Globus pallidus (tissue), 1 donor: ENCODE data around the gene PRKN.

Experiments used
- DNase-seq: peaks from one replicate; pipeline ENCODE4 v3.0.0-alpha.2; 2015; ENCODE audit warnings: low spot score

Gene PRKN

DNA sequence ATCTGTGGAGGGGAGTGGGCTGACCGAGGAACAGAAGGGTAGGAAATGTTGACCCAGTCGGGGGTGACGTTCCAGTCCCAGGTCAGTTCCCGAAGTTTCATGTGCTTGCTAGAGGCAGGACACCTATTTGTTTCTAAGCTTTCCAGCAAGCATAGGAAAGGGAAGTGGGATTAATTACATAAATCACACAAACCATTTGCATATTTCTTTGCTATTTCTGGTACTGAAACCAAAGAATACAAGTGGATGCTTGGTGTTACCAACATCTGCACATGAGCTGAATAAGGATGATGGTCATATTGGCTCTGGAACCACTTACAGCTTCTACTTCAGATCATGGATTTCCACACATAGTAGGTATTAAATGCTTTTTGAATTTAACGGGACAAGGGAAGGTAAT is 546.5 kb downstream of the PRKN start:
- DNase-seq = no peak

- DNase-seq = no peak
These were observed 548.2 kb downstream of the PRKN start for GRCh38 chr6:162179196-162179951.

- no peak for DNase-seq
These were observed 548.9 kb downstream of the PRKN start for GRCh38 chr6:162178666-162179065.

- DNase-seq = no peak
These were observed 549.3 kb downstream of the PRKN start for GRCh38 chr6:162178266-162178665.

DNA sequence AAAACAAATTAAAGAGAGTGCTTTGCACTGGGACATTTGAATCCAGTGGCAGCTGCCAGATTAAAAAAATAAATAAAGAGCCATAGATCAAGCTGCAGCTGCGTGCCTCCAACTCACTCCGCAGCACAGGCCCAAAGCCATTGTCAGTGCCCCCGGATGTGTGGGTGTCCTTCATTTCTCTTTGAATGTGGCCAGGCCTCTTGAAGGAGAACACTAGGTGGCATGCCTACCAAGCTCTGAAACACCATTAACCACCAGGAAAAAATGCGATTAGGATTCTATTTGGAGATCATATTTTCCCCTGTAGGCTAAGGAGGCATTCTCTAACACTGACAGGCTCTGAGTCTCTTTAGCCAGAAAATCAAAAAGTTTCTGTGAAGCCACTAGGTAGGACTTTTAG is 549.8 kb downstream of the PRKN start:
- DNase-seq = peak; percentile 63

- no peak for DNase-seq
These were observed 554.1 kb downstream of the PRKN start for GRCh38 chr6:162173466-162173865.

- no peak for DNase-seq
These were observed 562.1 kb downstream of the PRKN start for GRCh38 chr6:162165479-162165878.

GRCh38 chr6:162157167-162157870 is 570.2 kb downstream of the PRKN start:
- peak; percentile 21 for DNase-seq

GRCh38 chr6:162156146-162156545 is 571.4 kb downstream of the PRKN start:
- no peak for DNase-seq

DNA sequence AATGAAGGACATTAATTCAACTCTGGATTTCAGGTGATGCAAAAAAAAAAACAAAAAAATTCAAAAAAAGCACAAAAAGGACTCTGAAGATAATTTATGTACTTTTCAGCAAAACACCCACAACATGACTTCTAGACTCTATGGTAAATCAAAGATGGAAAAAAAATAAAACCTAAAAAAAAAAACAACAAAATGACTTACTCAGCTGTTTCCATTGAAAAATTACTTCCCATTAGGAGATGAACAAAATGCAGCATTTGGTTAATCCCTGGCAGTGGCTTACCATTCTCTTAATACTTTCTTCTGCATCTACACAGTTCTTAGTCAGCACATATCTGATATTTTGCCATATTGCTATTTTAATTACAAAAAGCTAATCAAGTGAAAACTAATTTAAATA is 572.6 kb downstream of the PRKN start:
- DNase-seq = no peak

DNA sequence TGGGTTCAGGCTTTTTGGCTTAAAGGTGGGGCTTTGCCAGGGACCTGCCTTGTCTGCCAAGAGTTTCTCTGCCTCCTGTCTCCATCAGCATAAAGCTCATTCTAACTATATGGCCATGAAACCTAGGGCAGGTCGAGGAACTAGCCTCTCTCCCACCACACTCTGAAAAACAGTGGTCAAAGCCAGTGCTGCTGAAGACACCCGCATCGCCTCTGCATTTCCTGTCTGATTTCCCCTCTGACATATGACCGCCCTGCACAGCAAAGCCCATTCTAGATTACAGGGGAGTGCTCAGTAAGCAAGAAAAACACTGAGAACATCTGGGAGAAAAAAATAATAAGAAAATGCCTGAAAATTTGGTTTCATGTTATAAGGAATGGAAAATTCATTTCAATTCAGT is 573.6 kb downstream of the PRKN start:
- DNase-seq = no peak

- DNase-seq = no peak
These were observed 574.4 kb downstream of the PRKN start for GRCh38 chr6:162153120-162153519.

- peak; percentile 11 for DNase-seq
These were observed 576.4 kb downstream of the PRKN start for GRCh38 chr6:162151021-162151665.

DNA sequence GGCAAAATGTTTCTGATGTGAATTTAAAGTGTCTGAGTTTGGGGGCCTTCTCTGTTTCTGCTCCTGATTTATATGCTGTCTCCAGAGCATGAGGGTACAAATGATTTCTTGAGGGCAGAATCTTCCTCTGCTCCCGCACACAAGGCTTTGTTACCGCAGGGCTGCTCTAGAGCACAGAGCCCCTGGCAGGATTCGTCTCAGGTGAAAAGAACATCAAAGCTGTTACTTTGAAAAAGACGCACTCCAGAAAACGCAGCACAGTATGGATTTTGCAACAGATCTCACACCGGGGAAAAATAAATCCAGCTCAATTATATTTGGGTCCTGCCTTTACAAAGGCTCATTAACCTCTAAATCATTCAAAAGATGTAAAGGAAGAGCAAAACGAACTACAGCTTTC is 577.3 kb downstream of the PRKN start:
- DNase-seq = no peak

DNA sequence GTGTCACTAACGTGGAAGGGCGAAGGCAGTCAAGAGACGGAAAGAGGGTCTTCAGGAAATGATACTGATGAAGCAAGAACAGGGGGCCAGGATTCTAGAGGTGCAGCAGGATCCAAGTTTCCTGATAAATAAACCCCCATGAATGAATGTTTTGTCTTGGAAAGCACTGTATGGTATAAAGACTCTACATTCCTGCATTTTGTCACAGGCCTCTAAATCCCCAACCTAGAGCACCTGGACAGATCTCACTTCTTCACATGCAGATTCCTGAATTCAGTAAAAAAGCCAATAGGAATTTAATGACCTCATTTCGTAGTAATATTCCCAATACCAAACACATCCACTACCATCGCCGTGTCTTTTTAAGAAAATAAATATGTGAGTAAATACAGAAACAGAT is 577.8 kb downstream of the PRKN start:
- no peak for DNase-seq

GRCh38 chr6:162147805-162148204 is 579.8 kb downstream of the PRKN start:
- no peak for DNase-seq

DNA sequence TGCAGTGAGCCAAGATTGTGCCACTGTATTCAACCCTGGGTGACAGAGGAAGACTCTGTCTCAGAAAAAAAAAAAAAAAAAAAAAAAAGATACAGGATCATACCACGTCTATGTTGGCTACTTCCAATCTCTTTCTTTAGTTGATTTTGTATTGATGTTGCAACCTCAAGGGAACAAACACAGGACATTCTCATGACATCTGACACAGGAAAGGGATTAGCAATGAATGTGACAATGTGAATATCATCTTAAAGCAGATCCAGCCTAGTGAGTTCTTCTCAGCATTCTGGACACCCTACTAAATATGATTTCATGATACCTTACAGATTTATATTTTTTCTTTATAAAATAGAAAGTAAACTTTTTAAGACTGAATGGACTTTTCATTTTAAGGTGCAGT is 580.3 kb downstream of the PRKN start:
- DNase-seq = no peak

DNA sequence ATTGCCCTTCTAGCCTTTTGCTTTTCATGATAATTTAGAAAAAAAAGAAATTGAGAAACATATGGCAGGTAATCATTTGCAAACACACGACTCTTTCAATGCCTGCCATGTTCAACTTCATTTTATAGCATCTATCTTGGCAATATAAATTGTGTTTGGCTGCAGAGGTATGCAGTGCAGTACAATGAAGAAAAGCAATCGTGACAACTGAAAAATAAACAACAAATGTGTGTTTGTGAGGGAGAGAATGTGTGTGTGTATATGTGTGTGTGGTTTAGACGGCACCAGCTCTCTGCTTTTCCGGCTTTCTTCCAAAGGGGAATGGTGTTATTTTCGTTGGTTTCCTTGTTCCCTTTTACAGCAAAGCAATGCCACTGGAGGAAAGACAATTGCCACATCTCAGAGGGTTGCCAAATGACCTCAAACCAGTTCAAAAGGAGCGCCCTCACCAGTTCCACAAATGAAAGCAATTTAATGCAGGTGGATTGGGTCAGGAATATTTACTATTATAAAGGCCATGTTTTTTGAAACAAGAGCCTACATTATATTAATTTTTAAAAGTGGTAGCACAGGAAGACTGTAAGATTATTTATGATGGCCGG is 587.2 kb downstream of the PRKN start:
- DNase-seq = no peak

- no peak for DNase-seq
These were observed 601.9 kb downstream of the PRKN start for GRCh38 chr6:162125659-162126058.

GRCh38 chr6:162124710-162125435 is 602.7 kb downstream of the PRKN start:
- no peak for DNase-seq

DNA sequence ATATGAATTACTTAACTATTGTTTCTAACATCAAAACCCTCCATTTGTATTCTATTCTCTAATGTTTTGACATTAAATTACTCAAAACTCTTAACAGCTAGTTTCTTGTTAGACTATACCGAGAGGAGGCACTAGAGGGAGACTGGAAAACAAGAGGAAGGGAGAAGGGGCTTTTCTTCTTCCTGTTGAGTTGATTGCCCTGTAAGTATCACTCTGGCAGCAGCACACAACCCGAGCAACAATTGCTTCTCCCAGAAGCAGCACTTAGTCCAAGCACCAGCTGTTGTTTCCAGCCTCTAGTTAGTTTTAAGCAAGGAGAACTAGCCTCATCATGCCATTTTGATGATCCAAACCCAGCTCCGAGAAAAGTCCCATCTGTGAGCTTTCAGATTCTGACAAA is 603.8 kb downstream of the PRKN start:
- peak; percentile 10 for DNase-seq

DNA sequence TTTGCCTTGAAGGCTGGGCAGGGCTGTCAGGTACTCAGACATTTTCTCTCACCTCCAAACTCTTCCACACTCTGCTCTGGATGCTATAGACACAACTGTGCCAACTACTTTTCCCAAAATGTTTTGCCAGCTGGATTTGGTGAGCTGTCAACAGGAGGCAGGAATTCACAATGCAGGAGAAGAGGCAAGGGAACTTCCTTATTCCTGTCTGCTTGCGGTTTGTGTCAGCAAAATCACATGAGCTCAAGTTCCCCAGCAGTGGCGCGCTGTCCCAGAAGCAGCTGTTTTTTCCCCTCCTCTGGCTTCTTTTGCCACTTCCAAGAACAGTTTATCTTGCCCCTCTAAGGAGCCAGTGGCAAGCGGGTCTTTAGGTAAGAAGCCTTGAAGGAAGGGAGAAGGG is 608.2 kb downstream of the PRKN start:
- peak; percentile 45 for DNase-seq
